ENCODE results near the gene JPT1.

JPT1 gene

GRCh38 chr17:75131278-75132017 lies 22.9 kb downstream of the JPT1 start, which contains the start of gene NT5C:
NT5C (minus strand) TSS chr17:75131742; CDS start chr17:75131707, 35 bp downstream.
- peak within 1 kb of the TSS; percentile 99 for H2AFZ ChIP-seq (ENCODE audit: low read depth, low read length)
- no peaks in the 10 kb centered on the region for H3K27me3 ChIP-seq (ENCODE audit: insufficient read depth, low read length, poor library complexity)
- H3K9me3 ChIP-seq (ENCODE audit: insufficient read depth, low read length, severe bottlenecking), result no peaks in the 10 kb centered on the region
- peaks cover 16% of the 10 kb centered on the region for H4K20me1 ChIP-seq (ENCODE audit: insufficient read depth, low read length)
- H3K79me2 ChIP-seq (ENCODE audit: insufficient read depth, low read length), result peaks cover 30% of the 10 kb centered on the region
- DNase-seq (peak; percentile 76), ATAC-seq (ENCODE audit: insufficient read depth, low read depth) (peak; percentile 81)
- H3K4me2 ChIP-seq (ENCODE audit: insufficient read depth, low read length), result peak within 1 kb of the TSS; percentile 83
- peak within 1 kb of the TSS; percentile 34 to 92 for H3K4me3 ChIP-seq (ENCODE audit: low read depth in 1 of 2, low read length in 2 of 2)
- TF ChIP-seq EZH2 (IDR thresholded peaks at IDR 0.05; ENCODE audit: borderline replicate concordance, low read depth, low read length, severe bottlenecking) (no peak), CTCF (IDR thresholded peaks at IDR 0.05; ENCODE audit: borderline replicate concordance, extremely low read depth, low read length, poor library complexity, severe bottlenecking) (peak; percentile 81)
- peaks cover 37% of the 10 kb centered on the region for H3K36me3 ChIP-seq (ENCODE audit: insufficient read depth, low read length)
- peak within 1 kb of the TSS; percentile 87 for H3K27ac ChIP-seq (ENCODE audit: low read length)
- peaks cover 34% of the 10 kb centered on the region for H3K4me1 ChIP-seq (ENCODE audit: insufficient read depth, low read length)
- H3K9ac ChIP-seq (ENCODE audit: low read depth, low read length), result peak within 1 kb of the TSS; percentile 67

- peak; percentile 57 for ATAC-seq (ENCODE audit: insufficient read depth, low read depth)
- H2AFZ ChIP-seq (ENCODE audit: low read depth, low read length), result peak overlapping the region; percentile 99
- H4K20me1 ChIP-seq (ENCODE audit: insufficient read depth, low read length), result peaks cover 16% of the 10 kb centered on the region
- peak overlapping the region; percentile 83 for H3K4me2 ChIP-seq (ENCODE audit: insufficient read depth, low read length)
- peak overlapping the region; percentile 67 for H3K9ac ChIP-seq (ENCODE audit: low read depth, low read length)
- H3K27ac ChIP-seq (ENCODE audit: low read length), result peak overlapping the region; percentile 87
- peak; percentile 34 for TF ChIP-seq CTCF (IDR thresholded peaks at IDR 0.05; ENCODE audit: borderline replicate concordance, extremely low read depth, low read length, poor library complexity, severe bottlenecking)
- no peak for TF ChIP-seq EZH2 (IDR thresholded peaks at IDR 0.05; ENCODE audit: borderline replicate concordance, low read depth, low read length, severe bottlenecking)
- H3K9me3 ChIP-seq (ENCODE audit: insufficient read depth, low read length, severe bottlenecking), result no peaks in the 10 kb centered on the region
- peaks cover 30% of the 10 kb centered on the region for H3K36me3 ChIP-seq (ENCODE audit: insufficient read depth, low read length)
- peak overlapping the region; percentile 34 to 92 for H3K4me3 ChIP-seq (ENCODE audit: low read depth in 1 of 2, low read length in 2 of 2)
- DNase-seq, result peak; percentile 63
- no peaks in the 10 kb centered on the region for H3K27me3 ChIP-seq (ENCODE audit: insufficient read depth, low read length, poor library complexity)
- peaks cover 30% of the 10 kb centered on the region for H3K79me2 ChIP-seq (ENCODE audit: insufficient read depth, low read length)
- peaks cover 34% of the 10 kb centered on the region for H3K4me1 ChIP-seq (ENCODE audit: insufficient read depth, low read length)
Observed at GRCh38 chr17:75130632-75131277, 23.6 kb downstream of the JPT1 start.

GRCh38 chr17:75130059-75130631 lies 24.2 kb downstream of the JPT1 start:
- peaks cover 16% of the 10 kb centered on the region for H4K20me1 ChIP-seq (ENCODE audit: insufficient read depth, low read length)
- H3K27me3 ChIP-seq (ENCODE audit: insufficient read depth, low read length, poor library complexity), result no peaks in the 10 kb centered on the region
- H3K36me3 ChIP-seq (ENCODE audit: insufficient read depth, low read length), result peaks cover 25% of the 10 kb centered on the region
- peaks cover 34% of the 10 kb centered on the region for H3K4me1 ChIP-seq (ENCODE audit: insufficient read depth, low read length)
- peak overlapping the region; percentile 83 for H3K4me2 ChIP-seq (ENCODE audit: insufficient read depth, low read length)
- ATAC-seq (ENCODE audit: insufficient read depth, low read depth) (no peak), DNase-seq (no peak)
- peak overlapping the region; percentile 87; the same call in 1 of the 2 replicates for H3K27ac ChIP-seq (ENCODE audit: low read length)
- peaks cover 30% of the 10 kb centered on the region for H3K79me2 ChIP-seq (ENCODE audit: insufficient read depth, low read length)
- no peak overlapping the region for H2AFZ ChIP-seq (ENCODE audit: low read depth, low read length)
- peak overlapping the region; percentile 67 for H3K9ac ChIP-seq (ENCODE audit: low read depth, low read length)
- peak overlapping the region; percentile 34 to 92; a peak in 3 of 4 replicates for H3K4me3 ChIP-seq (ENCODE audit: low read depth in 1 of 2, low read length in 2 of 2)
- TF ChIP-seq EZH2 (IDR thresholded peaks at IDR 0.05; ENCODE audit: borderline replicate concordance, low read depth, low read length, severe bottlenecking) (no peak), CTCF (IDR thresholded peaks at IDR 0.05; ENCODE audit: borderline replicate concordance, extremely low read depth, low read length, poor library complexity, severe bottlenecking) (no peak)
- no peaks in the 10 kb centered on the region for H3K9me3 ChIP-seq (ENCODE audit: insufficient read depth, low read length, severe bottlenecking)
